ENCODE data around the gene PDE4B. TPM values are rescaled to one million over a fixed set of nuclear protein-coding genes. Genes with fewer than 3 reads are reported as not detected.

PDE4B gene
- polyA plus RNA-seq, 4 donors: 1.1 to 5.2 (median 3.7) TPM

DNA sequence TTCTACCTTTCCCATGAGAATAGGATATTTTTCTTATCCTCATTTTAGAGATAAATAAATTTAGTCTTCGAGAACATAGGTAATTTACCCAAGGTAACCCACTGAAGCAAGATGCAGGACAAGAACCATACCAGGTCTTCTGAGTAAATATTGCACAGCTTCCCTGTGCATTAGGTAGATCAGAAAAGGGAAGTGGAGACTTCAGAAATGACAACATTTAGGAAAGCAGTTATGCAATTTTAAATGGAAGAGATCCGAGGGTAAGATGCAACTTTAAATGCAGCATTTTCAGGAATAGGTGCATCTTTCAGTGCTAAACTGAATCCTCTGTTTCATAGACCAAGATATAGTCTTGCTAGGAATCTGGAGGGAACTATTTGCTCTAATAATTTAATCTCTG lies 534.9 kb downstream of the PDE4B start:
- Histone ChIP-seq H3K9me3 (ENCODE audit: control insufficient read depth in 2 of 2, insufficient read depth in 1 of 2, low read depth in 1 of 2, low read length in 1 of 2) (no peaks in the 10 kb centered on the region), H3K4me3 (ENCODE audit: low read depth in 1 of 3, low read length in 3 of 3) (no peak overlapping the region), H3K36me3 (ENCODE audit: control insufficient read depth in 3 of 3, insufficient read depth in 2 of 3, low read depth in 1 of 3, low read length in 3 of 3) (no peaks in the 10 kb centered on the region), H3K27me3 (ENCODE audit: control insufficient read depth in 3 of 3, insufficient read depth in 3 of 3, low read length in 3 of 3) (no peaks in the 10 kb centered on the region), H3K4me1 (ENCODE audit: control insufficient read depth in 3 of 3, insufficient read depth in 2 of 3, low read depth in 1 of 3, low read length in 2 of 3) (no peaks in the 10 kb centered on the region), H3K27ac (ENCODE audit: low read depth in 1 of 3, low read length in 2 of 3) (no peak overlapping the region)
- 87 to 93% (median 89%) methylated on average over 2 of the region's 2 CpGs for WGBS, 3 donors
- FAIRE-seq: no peak
- DNase-seq: no peak

DNA sequence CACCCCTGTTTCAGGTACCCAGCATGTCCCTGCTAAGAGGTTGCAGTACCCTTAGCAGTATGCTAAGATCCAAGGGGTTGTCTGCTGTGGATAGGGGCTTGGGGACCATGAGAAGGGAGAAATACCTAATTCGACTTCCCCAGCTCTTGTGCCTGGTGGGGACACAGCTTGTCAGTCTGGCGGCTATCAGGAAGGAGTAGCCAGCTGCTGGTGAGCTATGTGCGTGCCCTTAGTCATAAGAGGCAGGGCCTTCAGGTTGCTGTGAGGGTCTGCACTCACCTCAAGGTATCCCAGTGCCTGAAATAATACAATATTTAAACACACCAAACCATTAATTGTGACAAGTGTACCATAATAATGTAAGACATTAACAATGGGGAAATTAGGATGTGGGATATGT lies 536.2 kb downstream of the PDE4B start:
- H3K4me1 ChIP-seq (ENCODE audit: control insufficient read depth in 3 of 3, insufficient read depth in 2 of 3, low read depth in 1 of 3, low read length in 2 of 3): no peaks in the 10 kb centered on the region
- no peak overlapping the region for H3K4me3 ChIP-seq (ENCODE audit: low read depth in 1 of 3, low read length in 3 of 3)
- DNase-seq (no peak), FAIRE-seq (no peak)
- no peak overlapping the region for H3K27ac ChIP-seq (ENCODE audit: low read depth in 1 of 3, low read length in 2 of 3)
- no peaks in the 10 kb centered on the region for H3K36me3 ChIP-seq (ENCODE audit: control insufficient read depth in 3 of 3, insufficient read depth in 2 of 3, low read depth in 1 of 3, low read length in 3 of 3)
- H3K9me3 ChIP-seq (ENCODE audit: control insufficient read depth in 2 of 2, insufficient read depth in 1 of 2, low read depth in 1 of 2, low read length in 1 of 2): no peaks in the 10 kb centered on the region
- WGBS, 3 donors: 75 to 91% (median 90%) methylated on average over 3 of the region's 3 CpGs
- no peaks in the 10 kb centered on the region for H3K27me3 ChIP-seq (ENCODE audit: control insufficient read depth in 3 of 3, insufficient read depth in 3 of 3, low read length in 3 of 3)

DNA sequence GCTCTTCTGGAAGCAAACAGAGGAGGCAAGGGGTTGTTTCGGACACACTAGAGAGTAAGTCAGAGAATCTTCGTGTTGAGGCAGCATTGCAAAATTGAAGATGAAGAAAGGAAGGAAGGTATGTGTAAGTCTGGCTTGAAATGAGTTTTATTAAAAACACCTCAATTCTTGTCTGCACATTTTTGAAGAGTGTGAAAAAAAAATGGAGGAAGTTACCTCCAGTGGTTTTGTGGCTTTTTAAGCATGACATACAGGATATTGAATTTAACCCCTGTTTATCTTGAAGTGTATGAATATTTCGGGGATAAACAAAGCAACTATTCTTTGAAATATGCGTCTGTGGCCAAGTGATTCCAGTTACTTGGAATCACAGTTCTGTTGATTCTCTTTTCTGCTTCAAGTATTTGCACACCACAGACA lies 538.0 kb downstream of the PDE4B start:
- WGBS, 3 donors: 46 to 69% (median 51%) methylated on average over 4 of the region's 4 CpGs
- FAIRE-seq (no peak), DNase-seq (peak in 1 of 2 donors; percentile 49)
- Histone ChIP-seq H3K4me3 (ENCODE audit: low read depth in 1 of 3, low read length in 3 of 3) (no peak overlapping the region), H3K4me1 (ENCODE audit: control insufficient read depth in 3 of 3, insufficient read depth in 2 of 3, low read depth in 1 of 3, low read length in 2 of 3) (no peaks in the 10 kb centered on the region), H3K27ac (ENCODE audit: low read depth in 1 of 3, low read length in 2 of 3) (peak overlapping the region; percentile 17 to 91 (median 68)), H3K27me3 (ENCODE audit: control insufficient read depth in 3 of 3, insufficient read depth in 3 of 3, low read length in 3 of 3) (no peaks in the 10 kb centered on the region), H3K9me3 (ENCODE audit: control insufficient read depth in 2 of 2, insufficient read depth in 1 of 2, low read depth in 1 of 2, low read length in 1 of 2) (no peaks in the 10 kb centered on the region), H3K36me3 (ENCODE audit: control insufficient read depth in 3 of 3, insufficient read depth in 2 of 3, low read depth in 1 of 3, low read length in 3 of 3) (no peaks in the 10 kb centered on the region)

DNA sequence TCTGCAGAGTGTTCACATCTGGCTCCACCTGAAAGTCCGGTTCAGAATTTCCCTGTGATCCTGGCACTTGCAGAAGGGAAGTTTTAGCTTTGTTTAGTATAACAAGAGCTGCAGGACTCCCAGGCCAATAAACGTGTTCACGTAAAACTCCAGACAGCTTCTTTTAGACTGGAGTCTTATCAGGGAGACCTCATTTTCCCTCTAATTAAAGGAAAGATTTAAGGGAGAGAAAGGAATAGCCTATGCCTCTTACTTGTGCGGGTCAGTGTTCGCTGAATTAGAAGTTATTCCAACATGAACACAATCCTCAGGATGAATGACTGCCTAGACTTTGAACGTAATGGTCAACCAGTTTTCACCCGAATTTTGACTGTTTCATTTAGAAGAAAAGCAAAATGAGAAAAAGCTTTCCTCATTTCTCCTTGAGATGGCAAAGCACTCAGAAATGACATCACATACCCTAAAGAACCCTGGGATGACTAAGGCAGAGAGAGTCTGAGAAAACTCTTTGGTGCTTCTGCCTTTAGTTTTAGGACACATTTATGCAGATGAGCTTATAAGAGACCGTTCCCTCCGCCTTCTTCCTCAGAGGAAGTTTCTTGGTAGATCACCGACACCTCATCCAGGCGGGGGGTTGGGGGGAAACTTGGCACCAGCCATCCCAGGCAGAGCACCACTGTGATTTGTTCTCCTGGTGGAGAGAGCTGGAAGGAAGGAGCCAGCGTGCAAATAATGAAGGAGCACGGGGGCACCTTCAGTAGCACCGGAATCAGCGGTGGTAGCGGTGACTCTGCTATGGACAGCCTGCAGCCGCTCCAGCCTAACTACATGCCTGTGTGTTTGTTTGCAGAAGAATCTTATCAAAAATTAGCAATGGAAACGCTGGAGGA lies 539.2 kb downstream of the PDE4B start:
- 1 to 2% (median 2%) methylated on average over 18 of the region's 18 CpGs for WGBS, 3 donors
- H3K27me3 ChIP-seq (ENCODE audit: control insufficient read depth in 3 of 3, insufficient read depth in 3 of 3, low read length in 3 of 3): no peaks in the 10 kb centered on the region
- peak; percentile 25 to 34 for DNase-seq
- H3K4me1 ChIP-seq (ENCODE audit: control insufficient read depth in 3 of 3, insufficient read depth in 2 of 3, low read depth in 1 of 3, low read length in 2 of 3): peaks cover 0 to 4% (median 0%) of the 10 kb centered on the region in 3 donors
- H3K36me3 ChIP-seq (ENCODE audit: control insufficient read depth in 3 of 3, insufficient read depth in 2 of 3, low read depth in 1 of 3, low read length in 3 of 3): no peaks in the 10 kb centered on the region
- H3K27ac ChIP-seq (ENCODE audit: low read depth in 1 of 3, low read length in 2 of 3): peak overlapping the region; percentile 43 to 96 (median 46)
- peak overlapping the region; percentile 33 to 62 (median 49) for H3K4me3 ChIP-seq (ENCODE audit: low read depth in 1 of 3, low read length in 3 of 3)
- FAIRE-seq: no peak
- no peaks in the 10 kb centered on the region for H3K9me3 ChIP-seq (ENCODE audit: control insufficient read depth in 2 of 2, insufficient read depth in 1 of 2, low read depth in 1 of 2, low read length in 1 of 2)

DNA sequence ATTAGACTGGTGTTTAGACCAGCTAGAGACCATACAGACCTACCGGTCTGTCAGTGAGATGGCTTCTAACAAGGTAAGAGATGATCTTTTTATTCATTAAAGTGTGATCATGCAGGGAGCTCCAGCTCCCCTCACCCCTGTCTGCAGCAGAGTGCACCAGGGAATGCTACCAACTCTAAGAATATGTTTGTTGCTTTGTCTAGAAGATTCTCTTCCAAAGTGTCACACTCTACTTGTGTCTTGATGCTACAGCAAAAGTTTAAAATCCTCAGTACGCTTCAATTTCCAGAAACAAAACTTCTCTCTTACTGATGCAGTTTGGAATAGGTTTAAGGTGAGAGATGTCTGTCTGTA lies 539.8 kb downstream of the PDE4B start:
- Histone ChIP-seq H3K36me3 (ENCODE audit: control insufficient read depth in 3 of 3, insufficient read depth in 2 of 3, low read depth in 1 of 3, low read length in 3 of 3) (no peaks in the 10 kb centered on the region), H3K27ac (ENCODE audit: low read depth in 1 of 3, low read length in 2 of 3) (peak overlapping the region; percentile 43 to 96 (median 46)), H3K4me1 (ENCODE audit: control insufficient read depth in 3 of 3, insufficient read depth in 2 of 3, low read depth in 1 of 3, low read length in 2 of 3) (peaks cover 0 to 4% (median 0%) of the 10 kb centered on the region in 3 donors), H3K4me3 (ENCODE audit: low read depth in 1 of 3, low read length in 3 of 3) (peak overlapping the region; percentile 33 to 62 (median 49)), H3K27me3 (ENCODE audit: control insufficient read depth in 3 of 3, insufficient read depth in 3 of 3, low read length in 3 of 3) (no peaks in the 10 kb centered on the region), H3K9me3 (ENCODE audit: control insufficient read depth in 2 of 2, insufficient read depth in 1 of 2, low read depth in 1 of 2, low read length in 1 of 2) (no peaks in the 10 kb centered on the region)
- FAIRE-seq (no peak), DNase-seq (no peak)
- 7 to 10% (median 8%) methylated on average over 2 of the region's 2 CpGs for WGBS, 3 donors

DNA sequence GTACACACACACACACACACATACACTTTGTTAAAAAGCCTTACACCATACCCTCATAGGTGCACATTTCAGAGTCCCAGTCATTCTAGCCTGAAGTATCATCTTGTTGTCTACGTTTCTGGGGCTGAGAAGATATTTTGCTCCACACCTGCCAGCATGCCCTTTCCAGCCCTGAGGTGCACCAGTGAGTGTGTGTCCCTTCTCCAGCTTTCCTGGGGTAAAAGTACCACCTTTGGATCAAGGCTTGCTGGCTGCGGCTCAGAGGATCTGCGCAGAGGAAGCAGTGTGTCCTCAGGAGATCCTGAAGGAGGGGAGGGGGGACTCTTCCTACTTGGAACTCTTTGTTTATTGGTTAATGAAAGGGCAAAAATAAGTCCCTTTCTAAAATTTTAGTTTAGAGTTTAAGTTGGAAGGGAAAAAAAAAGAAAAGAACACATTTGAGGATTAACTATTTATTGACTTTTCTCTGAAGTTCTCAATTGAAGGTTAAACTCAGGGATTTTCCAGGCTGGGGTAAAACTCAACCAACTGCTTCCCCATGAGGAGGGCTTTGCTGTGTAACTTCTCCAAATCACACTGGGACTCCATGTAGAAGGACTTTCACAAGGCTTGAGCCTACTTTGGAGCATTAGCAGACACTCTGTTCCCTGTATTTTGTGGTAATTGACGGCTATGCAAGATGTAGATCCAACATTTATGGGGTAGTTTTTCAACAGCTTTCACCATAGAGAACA lies 540.9 kb downstream of the PDE4B start:
- Histone ChIP-seq H3K36me3 (ENCODE audit: control insufficient read depth in 3 of 3, insufficient read depth in 2 of 3, low read depth in 1 of 3, low read length in 3 of 3) (no peaks in the 10 kb centered on the region), H3K4me3 (ENCODE audit: low read depth in 1 of 3, low read length in 3 of 3) (peak overlapping the region; percentile 9 to 54 (median 27)), H3K4me1 (ENCODE audit: control insufficient read depth in 3 of 3, insufficient read depth in 2 of 3, low read depth in 1 of 3, low read length in 2 of 3) (peaks cover 0 to 7% (median 0%) of the 10 kb centered on the region in 3 donors), H3K27ac (ENCODE audit: low read depth in 1 of 3, low read length in 2 of 3) (peak overlapping the region; percentile 11 to 97 (median 67)), H3K27me3 (ENCODE audit: control insufficient read depth in 3 of 3, insufficient read depth in 3 of 3, low read length in 3 of 3) (no peaks in the 10 kb centered on the region), H3K9me3 (ENCODE audit: control insufficient read depth in 2 of 2, insufficient read depth in 1 of 2, low read depth in 1 of 2, low read length in 1 of 2) (no peaks in the 10 kb centered on the region)
- FAIRE-seq: no peak
- no peak for DNase-seq
- 37 to 73% (median 59%) methylated on average over 4 of the region's 4 CpGs for WGBS, 3 donors

DNA sequence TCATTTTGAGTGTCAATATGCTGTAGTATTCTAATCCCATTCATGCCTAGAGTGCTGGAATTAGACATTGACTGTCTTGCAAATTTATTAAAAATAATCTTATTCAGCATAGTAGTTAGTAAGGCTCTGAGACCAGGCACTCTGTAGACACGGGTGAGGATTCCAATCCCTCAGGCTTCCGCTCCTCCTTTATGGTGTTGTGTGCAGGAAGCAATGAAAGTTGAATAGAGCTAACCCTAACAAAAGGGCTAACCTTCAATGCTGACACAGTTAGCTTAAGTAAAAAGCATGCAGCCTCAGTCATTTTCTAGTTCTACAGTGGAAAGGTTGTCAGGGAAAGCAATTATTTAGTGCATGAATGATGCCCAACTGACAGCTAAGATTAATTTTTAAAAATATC lies 541.6 kb downstream of the PDE4B start:
- no peak for DNase-seq
- Histone ChIP-seq H3K27me3 (ENCODE audit: control insufficient read depth in 3 of 3, insufficient read depth in 3 of 3, low read length in 3 of 3) (no peaks in the 10 kb centered on the region), H3K4me1 (ENCODE audit: control insufficient read depth in 3 of 3, insufficient read depth in 2 of 3, low read depth in 1 of 3, low read length in 2 of 3) (peaks cover 0 to 7% (median 0%) of the 10 kb centered on the region in 3 donors), H3K36me3 (ENCODE audit: control insufficient read depth in 3 of 3, insufficient read depth in 2 of 3, low read depth in 1 of 3, low read length in 3 of 3) (no peaks in the 10 kb centered on the region), H3K27ac (ENCODE audit: low read depth in 1 of 3, low read length in 2 of 3) (peak overlapping the region in 2 of 3 donors; percentile 60 to 97), H3K9me3 (ENCODE audit: control insufficient read depth in 2 of 2, insufficient read depth in 1 of 2, low read depth in 1 of 2, low read length in 1 of 2) (no peaks in the 10 kb centered on the region), H3K4me3 (ENCODE audit: low read depth in 1 of 3, low read length in 3 of 3) (peak overlapping the region in 2 of 3 donors; percentile 27 to 54)
- no peak for FAIRE-seq
- WGBS, 3 donors: 52 to 74% (median 64%) methylated on average over 2 of the region's 2 CpGs

DNA sequence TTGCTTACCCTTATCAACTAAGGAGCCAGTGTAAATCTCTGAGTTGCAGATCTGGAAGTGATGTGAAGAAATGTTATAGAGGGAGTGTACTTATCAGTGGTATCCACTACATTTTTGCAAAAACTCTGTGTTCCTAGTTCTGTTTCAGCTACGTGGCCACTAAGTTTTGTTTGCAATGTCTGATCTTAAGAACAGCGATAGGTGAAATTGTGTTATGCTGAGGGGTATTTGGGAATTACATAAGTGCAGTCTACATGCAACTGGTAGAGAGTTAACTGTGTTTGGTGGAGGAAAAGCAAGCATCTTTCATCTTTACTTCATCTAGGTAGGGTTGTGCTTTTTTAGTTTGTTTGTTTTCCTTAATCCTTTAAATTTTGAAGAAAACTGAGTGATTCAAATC lies 542.4 kb downstream of the PDE4B start:
- Histone ChIP-seq H3K4me3 (ENCODE audit: low read depth in 1 of 3, low read length in 3 of 3) (no peak overlapping the region), H3K27me3 (ENCODE audit: control insufficient read depth in 3 of 3, insufficient read depth in 3 of 3, low read length in 3 of 3) (no peaks in the 10 kb centered on the region), H3K27ac (ENCODE audit: low read depth in 1 of 3, low read length in 2 of 3) (peak overlapping the region in 2 of 3 donors; percentile 86 to 87), H3K9me3 (ENCODE audit: control insufficient read depth in 2 of 2, insufficient read depth in 1 of 2, low read depth in 1 of 2, low read length in 1 of 2) (no peaks in the 10 kb centered on the region), H3K36me3 (ENCODE audit: control insufficient read depth in 3 of 3, insufficient read depth in 2 of 3, low read depth in 1 of 3, low read length in 3 of 3) (no peaks in the 10 kb centered on the region), H3K4me1 (ENCODE audit: control insufficient read depth in 3 of 3, insufficient read depth in 2 of 3, low read depth in 1 of 3, low read length in 2 of 3) (peaks cover 0 to 7% (median 0%) of the 10 kb centered on the region in 3 donors)
- DNase-seq: no peak
- FAIRE-seq: no peak
- WGBS, 3 donors: 52 to 81% (median 72%) methylated on average over 2 of the region's 2 CpGs
